Stimulated activated CD4-positive, alpha-beta T cell treated with anti-CD3 and anti-CD28 coated beads, Interleukin-2, amount 100 ng/mL, for 48 hours (primary cell): ENCODE data around the gene TMPRSS15.

Experiments
- DNase-seq, 2 donors: peaks; one replicate each; pipeline ENCODE4 v3.0.0-alpha.2; 2020

The TMPRSS15 gene

DNA sequence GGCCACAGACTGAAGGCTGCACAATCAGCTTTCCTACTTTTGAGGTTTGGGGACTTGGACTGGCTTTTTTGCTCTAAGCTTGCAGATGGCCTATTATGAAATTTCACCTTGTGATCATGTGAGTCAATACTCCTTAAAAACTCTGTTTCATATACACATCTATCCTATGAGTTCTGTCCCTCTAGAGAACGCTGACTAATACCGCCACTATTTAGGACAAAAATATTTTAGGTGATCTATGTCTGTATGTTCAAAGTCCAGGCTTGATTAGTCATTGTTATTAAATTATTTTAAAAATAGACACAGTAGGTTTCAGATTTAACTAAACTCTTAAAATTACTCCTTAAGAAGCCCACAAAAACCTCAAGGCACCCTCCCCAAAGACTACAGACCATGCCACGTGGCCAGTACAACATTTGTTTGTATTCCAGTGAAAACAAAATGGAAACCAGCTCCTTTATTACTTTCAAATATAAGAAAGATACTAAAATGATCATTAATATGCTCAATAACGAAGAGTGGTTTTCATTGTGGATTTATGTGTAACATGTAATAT, 63.1 kb downstream of the TMPRSS15 start:
- no peak for DNase-seq

GRCh38 chr21:18335651-18336236, 67.8 kb downstream of the TMPRSS15 start:
- DNase-seq, result no peak

DNA sequence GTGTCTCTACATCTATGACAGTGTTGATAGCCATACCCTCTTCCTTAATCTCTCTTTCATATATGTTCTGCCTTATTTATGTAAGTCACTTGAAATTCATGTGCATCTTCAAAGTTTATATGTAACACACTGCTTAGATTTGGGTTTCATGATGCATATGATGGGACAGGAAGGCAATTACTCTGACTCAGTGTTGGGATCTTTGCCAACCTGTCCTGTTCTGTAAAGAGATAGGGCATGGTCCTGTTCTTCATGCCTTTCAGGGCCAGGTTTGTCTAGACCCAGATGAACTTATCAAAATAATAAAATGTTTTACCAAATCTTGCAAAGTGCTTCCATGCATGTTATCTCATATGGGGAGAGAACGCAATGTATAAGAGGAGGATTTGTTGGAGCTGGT, 69.5 kb downstream of the TMPRSS15 start:
- no peak for DNase-seq

DNA sequence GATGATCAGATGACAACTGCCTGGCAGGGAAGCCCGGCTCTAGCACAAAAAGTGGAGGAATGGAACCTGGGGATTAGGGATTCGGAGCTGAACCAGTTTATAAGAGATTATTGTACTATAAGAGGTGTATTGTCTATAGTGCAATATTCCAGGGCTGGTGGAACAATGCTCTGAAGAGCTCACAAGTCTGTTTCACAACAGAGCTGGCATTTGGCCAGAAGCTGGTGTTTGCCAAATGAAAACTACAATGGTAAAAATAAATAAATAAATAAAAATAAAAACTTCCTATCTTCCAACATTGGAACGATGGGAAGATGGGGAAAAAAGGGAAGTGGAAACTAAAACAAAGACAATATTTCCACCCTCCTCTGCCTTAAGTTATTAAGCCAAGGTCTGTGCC, 85.4 kb downstream of the TMPRSS15 start:
- DNase-seq, result no peak

GRCh38 chr21:18298228-18298627, 105.4 kb downstream of the TMPRSS15 start:
- DNase-seq, result no peak

- DNase-seq, result no peak
Observed at GRCh38 chr21:18294100-18294499, 109.5 kb downstream of the TMPRSS15 start.

DNA sequence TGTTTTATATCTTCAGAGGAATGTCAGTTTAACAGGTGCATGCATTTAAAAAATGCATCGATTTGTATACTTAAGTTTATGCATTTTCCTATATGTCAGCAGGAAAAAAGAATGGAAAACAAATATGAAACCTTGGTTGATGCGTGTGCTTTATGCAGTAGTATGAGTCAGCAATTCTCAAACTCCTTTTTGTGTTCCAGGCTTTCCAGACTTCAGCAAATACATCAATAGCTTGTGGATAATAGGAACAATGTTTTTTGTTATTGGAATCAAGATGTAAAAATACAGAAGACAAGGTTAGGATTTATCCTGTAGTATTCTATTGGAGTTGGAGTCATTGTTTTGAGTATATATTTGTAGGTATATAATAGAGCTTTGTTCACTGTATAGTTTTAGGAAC, 113.7 kb downstream of the TMPRSS15 start:
- no peak for DNase-seq

GRCh38 chr21:18285379-18285778, 118.2 kb downstream of the TMPRSS15 start:
- no peak for DNase-seq

GRCh38 chr21:18275781-18276180, 127.8 kb downstream of the TMPRSS15 start:
- DNase-seq, result no peak

- no peak for DNase-seq
Observed at GRCh38 chr21:18274370-18274769, 129.2 kb downstream of the TMPRSS15 start.

GRCh38 chr21:18273400-18273799, 130.2 kb downstream of the TMPRSS15 start:
- no peak for DNase-seq

DNA sequence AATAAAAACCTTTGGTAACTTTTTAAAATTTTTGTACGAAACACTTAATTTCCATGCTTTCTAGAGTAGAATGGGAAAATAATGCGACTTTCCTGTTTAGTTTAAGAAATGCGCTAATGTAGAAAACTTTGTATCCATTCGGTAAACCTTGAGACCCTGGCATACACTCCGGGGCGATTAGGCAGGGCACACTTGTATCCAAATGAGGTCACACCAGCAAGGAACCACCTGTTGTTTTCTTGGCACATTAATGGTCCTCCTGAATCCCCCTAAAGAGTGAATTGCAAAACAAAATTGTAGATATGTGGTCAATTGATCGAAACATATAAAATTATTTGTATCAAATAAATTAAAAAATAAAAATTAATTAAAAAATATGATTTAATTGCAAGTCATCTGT, 133.7 kb downstream of the TMPRSS15 start:
- DNase-seq, result no peak

DNA sequence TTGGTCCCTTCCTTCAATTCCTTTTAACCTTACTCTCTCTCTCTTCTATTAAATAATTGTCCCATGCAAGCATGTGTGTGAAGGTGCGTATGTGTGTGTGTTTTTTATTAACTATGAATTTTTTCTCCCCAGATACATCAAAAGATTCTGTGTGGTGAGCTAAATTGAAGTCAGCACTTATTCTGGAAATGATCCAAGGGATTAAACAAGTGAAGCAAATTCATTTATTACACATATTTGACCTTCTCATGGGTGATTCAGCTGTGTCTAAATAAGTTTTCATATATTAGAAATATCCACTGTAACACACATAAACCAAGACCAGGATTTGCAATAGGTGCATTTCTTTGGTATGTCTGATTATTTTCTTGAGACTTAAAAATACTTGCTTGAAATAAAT, 134.7 kb downstream of the TMPRSS15 start:
- DNase-seq, result no peak

DNA sequence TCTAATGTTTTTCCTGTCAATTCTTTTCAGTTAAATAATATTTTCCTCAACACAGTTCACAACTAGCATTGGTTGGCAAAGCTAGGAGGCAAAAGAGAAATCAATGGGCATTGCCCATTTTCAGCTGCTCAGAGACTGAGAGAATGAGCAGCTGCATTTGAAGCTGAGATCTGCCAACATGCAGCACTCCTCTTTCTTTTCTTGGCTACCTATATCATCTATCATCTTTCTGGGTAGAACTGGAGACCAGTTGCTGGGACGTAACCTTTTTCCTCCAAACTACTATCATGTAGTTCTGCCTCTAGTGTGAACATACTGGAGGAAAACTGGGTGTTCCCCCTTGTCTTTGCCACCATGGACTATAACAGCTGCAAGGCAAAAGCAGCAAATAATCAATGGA, 136.1 kb downstream of the TMPRSS15 start:
- no peak for DNase-seq

DNA sequence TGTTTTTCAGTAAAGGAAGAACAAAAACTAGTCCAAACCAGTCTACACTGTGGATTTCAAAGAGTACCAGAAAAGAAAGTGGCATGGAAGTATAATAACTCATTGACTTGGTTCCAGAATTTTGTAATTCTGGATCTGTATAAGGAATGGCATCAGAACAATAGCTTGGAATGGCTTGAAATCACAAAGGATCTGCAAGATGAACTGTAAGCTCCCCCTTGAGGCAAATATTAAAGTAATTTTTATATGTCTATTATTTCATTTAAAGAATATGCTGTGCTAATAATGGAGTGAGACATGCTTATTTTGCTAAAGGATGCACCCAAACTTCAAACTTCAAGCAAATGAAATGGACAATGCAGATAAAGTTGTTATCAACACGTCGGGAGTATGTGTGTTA, 137.6 kb downstream of the TMPRSS15 start:
- DNase-seq, result no peak

DNA sequence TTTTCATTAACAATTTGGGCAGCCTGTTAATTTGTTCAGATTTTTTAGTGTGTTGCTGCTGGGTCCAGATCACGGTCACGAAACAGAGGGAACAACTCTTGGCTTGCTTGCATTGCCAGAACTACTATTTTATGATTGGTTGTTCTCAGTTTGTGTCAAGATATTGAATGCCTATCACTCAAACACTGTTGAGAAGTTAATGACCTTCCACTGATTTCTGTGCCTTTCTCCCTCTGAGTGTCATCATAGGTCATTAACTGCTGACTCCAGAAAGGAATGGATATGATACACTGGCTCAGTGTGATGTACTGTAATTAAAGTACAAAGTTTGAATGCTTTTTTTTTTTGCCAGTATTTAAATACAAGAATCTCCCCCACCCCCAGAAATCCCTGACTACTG, 149.8 kb downstream of the TMPRSS15 start:
- DNase-seq, result no peak

DNA sequence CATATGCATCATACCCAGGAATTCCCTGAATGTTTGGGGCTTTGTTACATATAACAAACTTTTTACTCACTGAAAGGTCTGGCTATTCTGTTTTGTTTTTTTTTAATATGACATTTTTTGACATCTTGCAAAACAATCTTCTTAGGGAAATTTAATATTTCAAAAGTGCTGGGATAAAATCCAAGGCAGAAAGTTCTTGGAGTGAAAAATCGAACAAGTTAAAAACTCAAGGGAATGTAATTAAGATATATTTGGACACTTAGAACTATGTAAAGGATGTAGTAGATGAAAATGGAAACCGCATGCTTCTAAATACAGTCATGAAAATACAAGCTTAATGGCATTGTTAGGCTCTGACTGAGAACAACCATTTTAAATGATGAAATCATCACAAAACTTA, 150.4 kb downstream of the TMPRSS15 start:
- no peak for DNase-seq

- DNase-seq, result no peak
Observed at GRCh38 chr21:18252680-18253079, 150.9 kb downstream of the TMPRSS15 start.

- no peak for DNase-seq
Observed at GRCh38 chr21:18252256-18252655, 151.3 kb downstream of the TMPRSS15 start.

GRCh38 chr21:18251065-18251464, 152.5 kb downstream of the TMPRSS15 start:
- DNase-seq, result no peak

GRCh38 chr21:18249672-18250071, 153.9 kb downstream of the TMPRSS15 start:
- DNase-seq, result no peak

DNA sequence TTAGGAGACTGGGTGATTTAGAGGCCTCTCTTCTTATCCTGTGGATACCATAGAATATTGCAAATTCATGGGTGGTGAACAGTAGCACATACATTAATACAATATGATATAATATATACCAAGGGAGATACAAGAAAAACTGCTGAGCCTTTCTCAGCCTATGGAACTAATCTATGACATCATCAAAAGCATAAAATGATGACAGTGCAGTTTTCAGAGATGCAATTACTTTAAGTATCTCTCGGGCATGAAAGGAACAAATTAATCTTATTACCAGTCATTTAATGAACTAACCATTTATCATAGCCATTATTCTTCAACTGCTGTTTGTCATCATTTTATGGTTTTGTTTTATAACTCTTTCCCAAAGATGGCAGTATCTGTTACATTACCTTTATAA, 155.4 kb downstream of the TMPRSS15 start:
- DNase-seq, result no peak

DNA sequence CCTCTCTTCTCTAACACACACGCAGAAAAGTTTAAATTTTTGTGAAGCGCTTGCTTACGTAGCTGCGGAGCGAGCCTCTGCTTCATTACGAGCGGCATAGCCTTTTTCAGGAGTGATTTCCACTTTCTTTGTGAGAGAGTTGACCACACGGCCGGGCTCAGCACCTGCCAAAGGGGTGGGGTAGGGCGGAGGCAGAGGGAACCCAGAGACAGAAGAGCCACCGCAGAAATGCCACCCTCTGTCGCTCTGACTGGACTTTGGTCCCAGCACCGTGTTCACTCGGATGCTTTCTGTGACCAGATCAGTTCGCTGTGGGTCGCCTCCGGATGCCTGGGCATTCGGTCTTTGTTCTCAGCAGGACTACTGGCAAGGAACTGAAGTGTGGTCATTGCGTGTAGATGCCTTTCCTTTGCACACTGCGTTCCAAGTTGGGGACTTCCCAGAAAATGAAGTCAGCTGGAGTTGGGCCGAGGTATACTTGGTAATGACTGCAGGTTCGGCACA, 158.1 kb downstream of the TMPRSS15 start:
- no peak for DNase-seq

GRCh38 chr21:18244671-18245463, 158.7 kb downstream of the TMPRSS15 start, which contains the start of gene CHODL:
Gene CHODL (plus strand): TSS chr21:18244833. CDS start chr21:18245224, 391 bp downstream.
- no peak for DNase-seq
